ENCODE results near the gene XRN2. TPM values are rescaled to one million over a fixed set of nuclear protein-coding genes. Genes with fewer than 3 reads are reported as not detected.

XRN2 gene
- total RNA-seq = 31.4 TPM

DNA sequence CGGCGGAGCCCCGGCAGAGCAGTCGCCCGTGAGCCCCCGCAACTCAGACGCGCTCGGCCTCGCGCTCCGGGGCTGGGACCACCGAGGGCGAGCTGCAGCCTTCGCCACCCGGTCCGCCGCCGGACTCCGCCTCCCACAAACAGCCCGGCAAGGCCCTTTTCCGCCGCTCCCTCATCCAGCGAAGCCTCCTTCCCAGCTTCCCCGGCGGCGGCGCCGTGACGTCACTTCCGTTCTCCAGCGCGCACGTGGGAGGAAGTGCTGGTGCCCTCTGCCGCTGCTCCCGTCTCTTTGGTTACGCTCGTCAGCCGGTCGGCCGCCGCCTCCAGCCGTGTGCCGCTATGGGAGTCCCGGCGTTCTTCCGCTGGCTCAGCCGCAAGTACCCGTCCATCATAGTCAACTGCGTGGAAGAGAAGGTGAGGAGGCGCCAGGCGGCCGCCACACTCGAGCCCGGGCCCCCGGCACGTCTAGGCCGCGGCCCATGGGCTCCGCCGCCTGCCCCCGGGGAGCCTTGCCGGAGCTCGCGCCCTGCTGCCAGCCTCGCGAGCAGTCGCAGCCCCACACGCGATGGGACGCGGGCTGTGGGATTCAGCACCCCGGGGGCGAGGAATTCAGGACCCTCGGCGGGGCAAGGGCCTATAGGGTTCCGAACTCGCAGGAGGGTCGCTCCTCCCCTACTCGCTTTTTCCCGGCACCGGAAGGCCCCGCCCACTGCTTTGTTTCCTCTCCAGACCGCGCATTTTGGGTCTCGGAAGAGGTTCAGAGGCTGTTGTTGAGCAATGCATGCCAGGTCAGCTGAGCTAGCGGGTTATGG, at the start of gene XRN2:
Gene XRN2 (plus strand): TSS at position 271 of the 811 bp plus-strand sequence. CDS start 68 bp downstream, at position 339.
- ATAC-seq = peak; percentile 99

DNA sequence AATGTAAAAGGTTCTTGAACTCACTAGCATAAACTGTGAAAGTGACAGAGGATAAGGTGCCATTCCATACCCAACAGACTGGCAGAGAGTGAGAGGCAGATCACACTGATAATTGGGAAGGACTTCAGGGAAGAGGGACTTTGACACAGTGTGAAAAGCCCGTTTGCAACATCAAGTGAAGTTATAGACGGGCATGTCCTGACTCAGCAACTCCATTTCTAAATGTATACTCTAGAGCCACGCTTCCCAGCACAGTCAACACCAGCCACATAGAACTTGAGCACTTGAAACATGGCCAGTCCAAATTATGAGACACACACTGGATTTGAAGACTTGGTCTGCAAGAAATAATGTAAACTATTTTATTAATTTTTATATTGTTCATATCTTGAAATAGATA, 45.9 kb upstream of the XRN2 start:
- ATAC-seq = no peak

- ATAC-seq = no peak
These were observed 44.7 kb upstream of the XRN2 start for GRCh38 chr20:21258411-21258810.

DNA sequence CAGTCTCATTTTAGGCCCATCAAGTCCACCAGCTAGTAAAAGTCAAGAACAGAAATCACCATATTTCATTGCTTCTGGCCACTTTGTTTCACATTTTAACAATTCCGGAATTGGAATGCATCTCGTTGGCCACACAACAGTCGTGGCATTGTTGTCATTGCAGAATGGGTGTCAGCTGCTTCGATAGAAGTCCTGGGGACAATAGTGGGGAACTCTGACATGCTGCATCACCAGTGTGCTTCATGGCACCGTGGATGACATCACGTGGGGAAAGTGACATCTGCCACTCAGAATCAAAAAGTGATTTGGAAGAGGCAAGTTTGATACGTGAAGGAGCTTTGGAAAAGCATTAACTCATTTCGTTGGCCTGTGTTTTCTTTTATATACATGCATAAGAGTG, 43.8 kb upstream of the XRN2 start:
- ATAC-seq = no peak

- no peak for ATAC-seq
These were observed 40.3 kb upstream of the XRN2 start for GRCh38 chr20:21262812-21263211.

- no peak for ATAC-seq
These were observed 37.6 kb upstream of the XRN2 start for GRCh38 chr20:21265261-21266190.

GRCh38 chr20:21266191-21266536, 37.0 kb upstream of the XRN2 start:
- no peak for ATAC-seq

GRCh38 chr20:21269772-21270171, 33.4 kb upstream of the XRN2 start:
- no peak for ATAC-seq

- ATAC-seq = no peak
These were observed 32.3 kb upstream of the XRN2 start for GRCh38 chr20:21270806-21271205.

- ATAC-seq = no peak
These were observed 30.9 kb upstream of the XRN2 start for GRCh38 chr20:21272279-21272678.

DNA sequence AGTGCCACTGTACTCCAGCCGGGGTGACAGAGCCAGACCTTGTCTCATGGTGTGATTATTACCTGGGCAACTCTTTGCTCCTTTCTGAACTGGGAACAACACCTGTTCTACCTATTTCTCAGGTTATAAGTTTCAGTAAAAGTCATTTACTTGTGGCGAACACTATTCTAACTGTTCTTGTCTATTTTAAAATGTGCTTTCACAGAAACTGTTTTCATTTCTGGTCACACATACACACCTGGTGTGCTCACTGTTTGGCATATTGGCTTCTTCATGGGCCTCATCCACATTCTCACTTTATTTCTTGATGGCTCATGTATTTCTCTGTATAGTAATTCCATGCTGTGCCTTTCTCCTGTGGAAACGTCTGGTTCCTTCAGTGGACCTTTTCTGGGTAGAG, 30.5 kb upstream of the XRN2 start:
- ATAC-seq = no peak

DNA sequence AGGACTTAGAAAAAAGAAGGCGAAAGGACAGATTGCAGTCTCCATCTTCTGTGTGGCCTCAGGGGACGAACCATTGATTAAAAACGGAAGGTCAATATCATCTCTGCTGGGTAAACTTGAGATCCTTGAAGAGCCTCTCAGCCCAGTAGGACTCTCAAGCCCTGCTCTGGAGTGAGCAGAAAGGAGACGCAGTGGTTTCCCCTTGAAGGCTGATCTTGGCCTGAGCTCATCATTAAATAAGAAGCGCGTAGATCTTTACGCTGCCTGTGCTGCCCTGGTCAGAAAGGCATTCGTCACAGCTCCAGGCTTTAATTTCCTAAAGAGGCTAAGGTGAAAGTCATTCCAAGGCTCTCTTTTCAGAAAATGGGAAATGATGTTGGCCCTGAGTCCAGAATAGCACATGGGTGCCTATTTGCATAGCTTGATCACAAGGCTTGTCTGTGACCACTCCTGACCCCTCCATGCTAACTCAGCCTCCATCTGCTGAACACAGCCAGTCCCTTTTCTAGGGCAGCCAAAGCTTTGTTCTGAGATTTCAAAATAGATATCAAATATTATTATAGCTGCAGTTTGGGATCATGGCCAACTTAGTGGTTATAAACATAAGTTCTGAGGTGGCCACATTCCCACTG, 29.3 kb upstream of the XRN2 start:
- no peak for ATAC-seq

DNA sequence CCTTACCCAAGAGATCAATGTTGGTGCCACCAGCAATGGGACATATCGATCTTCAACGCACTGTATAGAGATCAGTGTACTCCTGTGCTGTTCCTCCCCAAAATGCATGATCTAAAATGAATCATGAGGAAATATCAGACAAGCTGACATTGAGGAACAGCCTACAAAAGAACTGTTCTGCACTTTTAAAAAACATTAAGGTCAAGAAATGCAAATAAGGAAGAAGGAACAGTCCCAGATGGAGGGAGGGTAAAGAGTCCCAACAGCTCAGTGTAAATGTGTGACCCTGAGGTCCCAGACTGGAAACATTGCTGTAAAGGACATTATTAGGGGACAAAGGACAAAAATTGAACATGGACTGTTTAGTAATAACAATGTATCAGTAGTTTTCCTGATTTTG, 24.3 kb upstream of the XRN2 start:
- ATAC-seq = no peak

DNA sequence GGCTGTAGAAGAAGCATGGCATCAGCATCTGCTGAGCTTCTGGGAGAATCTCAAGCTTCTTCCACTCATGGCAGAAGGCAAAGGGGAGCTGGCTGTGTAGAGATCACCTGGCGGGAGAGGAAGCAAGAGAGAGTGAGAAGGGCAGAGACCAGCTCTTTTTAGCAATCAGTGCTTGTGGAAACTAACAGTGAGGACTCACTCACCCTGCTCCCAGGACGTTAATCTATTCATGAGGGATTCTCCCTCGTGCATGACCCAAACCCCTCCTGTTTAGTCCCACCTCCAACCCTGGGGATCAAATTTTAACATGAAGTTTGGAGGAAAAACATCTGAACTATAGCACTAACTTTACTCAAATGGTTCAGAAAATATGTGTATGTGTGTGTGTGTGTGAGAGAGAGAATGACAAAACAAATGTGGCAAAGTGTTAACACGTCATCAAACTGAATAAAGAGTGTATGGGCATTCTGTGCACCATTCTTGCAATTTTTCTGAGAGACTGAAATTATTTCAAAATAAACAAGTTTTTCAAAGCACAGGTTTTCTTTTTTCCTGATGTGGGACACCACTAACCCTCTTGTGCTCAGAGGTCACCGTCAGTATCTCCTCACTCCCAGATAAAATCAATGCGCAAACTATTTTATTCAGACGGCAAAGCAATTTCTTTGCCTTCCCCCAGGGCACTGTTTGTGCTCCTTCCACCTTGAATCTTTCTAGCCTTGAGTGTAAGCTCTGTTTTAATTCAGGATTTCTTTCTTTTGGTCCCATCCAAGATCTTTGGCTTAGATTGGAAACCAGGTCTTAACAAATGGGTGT, 23.2 kb upstream of the XRN2 start:
- no peak for ATAC-seq

DNA sequence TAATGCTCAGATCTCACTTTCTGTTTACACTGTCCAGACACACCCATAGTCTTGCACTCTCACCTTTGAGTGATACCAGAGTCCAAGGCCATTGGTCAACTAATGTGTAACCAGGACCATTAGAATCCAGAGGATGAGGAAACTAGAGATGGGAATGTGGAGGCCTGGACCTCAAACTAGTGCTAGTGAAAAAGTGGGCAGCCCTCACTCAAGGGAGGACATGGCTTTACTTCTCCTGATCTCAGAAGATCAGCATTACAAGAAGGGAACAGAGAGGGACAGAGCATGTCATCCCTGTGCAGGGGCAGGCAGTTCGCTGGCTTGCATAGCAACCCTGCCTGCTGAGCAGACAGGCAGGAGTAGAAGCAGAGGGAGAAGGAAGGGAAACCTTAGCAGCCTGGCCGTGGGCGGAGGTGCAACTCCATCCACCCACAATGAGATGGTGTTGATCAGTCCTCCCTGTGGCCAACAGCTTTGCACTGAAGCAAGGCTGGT, 22.6 kb upstream of the XRN2 start:
- ATAC-seq = no peak

- ATAC-seq = no peak
These were observed 16.4 kb upstream of the XRN2 start for GRCh38 chr20:21286775-21287174.

DNA sequence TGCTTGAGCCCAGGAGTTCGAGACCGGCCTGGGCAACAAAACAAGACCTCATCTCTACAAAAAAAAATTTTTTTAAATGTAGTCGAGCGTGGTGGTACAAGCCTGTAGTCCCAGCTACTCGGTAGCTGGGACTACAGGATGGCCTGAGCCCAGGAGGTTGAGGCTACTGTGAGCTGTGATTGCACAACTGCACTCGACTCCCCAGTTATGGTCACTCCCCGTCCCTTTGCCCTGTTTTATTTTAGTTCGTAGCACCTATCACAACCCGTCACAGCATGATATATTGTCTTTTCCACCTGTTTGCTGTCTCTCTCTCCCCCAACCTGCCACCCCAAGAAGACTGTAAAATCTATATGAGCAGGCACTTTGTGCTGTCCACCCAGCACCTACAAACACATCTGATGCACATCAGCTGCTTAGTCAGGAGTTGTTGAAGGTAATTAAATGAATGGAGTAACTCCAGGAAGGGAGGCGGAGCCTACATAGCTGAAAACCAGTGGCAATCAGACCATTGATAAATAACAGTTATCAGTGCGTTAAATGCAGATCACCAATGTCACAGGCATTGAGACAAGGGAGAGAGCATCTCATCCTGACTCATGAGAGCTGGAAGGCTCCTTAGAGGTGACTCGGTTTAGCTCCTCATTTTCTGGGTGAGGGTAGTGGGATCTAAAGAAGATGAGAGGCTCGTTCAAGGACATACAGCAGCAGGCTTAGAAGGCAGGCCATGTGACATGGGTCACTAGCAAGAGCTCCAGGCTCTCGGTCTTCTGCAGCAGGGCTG, 14.4 kb upstream of the XRN2 start:
- no peak for ATAC-seq

DNA sequence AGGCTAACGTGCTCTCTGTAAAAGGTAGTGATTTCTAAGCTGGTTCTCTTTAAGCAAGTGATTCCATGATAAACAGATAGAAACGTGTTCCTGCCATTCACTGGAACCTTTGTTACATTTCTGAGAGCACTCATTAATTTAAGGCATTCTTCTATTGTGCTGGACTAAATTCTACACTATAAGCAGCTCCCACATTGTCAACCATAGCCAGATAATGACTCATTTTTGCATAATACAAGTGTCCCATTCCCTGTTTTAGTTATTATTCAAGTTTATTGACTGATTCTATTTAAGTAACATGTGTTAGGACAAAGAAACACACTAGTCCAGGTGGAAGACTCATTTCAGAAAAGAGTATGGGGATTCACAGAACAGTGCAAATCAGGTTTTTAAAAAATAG, 13.5 kb upstream of the XRN2 start:
- no peak for ATAC-seq

DNA sequence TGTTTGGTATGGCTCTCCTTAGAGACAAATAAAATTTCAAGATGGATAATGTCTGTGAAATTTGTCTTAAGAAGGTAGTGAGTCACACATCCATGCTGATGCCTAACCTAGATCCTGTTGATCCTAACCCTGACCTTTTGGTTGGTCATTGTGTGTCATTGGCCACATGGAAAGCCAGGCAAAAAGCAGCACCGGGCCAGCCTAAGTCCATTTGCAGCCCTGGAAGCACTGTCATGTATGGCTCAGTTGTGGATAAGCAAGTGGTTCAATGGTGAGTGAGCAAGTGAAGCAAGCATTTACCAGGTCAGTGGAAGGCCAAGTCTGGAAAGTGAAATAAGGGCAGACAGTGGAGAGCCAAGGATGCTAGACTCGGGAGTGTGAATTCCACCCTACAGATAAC, 12.1 kb upstream of the XRN2 start:
- no peak for ATAC-seq

DNA sequence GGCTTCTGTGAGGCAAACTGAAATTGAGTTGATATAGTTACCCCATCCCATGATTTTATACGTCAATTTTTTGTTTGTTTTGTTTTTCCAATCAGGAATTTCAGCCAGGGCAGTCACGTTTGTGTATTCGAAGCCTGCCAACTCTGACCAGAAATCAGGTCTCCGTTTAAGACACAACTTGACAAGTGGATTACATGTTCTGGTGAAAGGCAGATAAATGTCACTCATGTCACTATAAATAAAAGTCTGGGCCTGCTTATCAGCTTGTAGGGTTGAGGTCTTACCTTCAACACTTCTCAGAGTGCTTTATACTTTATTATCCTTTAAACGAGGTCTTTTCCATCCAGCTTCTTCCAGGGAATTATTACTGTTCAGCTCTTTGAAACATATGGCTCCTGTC, 8.4 kb upstream of the XRN2 start:
- no peak for ATAC-seq

DNA sequence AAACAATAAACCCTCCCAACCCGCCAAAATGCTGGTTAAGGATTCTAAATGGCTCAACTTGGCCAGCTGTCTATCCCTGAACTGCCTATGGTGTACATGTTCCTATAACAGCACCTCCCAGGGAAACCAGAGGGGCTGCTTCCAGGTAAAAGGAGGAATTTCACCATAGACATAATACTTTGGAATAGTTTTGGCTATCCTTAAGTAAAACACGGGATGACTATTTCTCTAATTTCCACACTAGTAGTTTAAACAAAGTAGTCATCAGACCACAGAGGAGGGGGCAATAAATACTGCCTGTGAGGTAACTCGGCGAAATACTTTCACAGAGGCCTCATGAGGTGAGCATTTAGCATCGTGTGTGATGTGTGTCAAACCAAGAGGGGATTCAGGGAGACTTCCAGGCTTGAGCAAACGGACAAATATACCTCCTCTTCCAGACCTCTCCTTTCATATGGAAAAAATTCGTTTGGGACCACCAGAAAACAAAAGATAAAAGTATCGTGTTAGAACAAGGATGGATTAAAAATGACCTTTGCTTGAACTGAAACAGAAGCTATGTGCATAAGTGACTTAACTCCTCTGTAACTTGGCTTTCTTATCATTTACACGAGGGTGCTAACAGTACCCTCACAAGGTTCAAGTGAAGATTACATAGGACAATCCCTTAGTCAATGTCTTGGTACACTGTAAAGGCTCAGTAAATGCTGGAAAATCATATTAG, 1.0 kb upstream of the XRN2 start:
- no peak for ATAC-seq
